Neural crest cell (in vitro differentiated cells): ENCODE data around the gene CREB5. TPM values are rescaled to one million over a fixed set of nuclear protein-coding genes. Genes with fewer than 3 reads are reported as not detected.

Source experiments
- DNase-seq: peaks from one replicate; pipeline ENCODE4 v3.0.0; 2021; ENCODE audit warnings: low read depth, mixed read lengths, low spot score
- H3K27ac Mint-ChIP-seq: one replicate; pipeline ENCODE4 v1.8.0; 2021; ENCODE audit warnings: mild to moderate bottlenecking, mixed read lengths; ENCODE audit not compliant: unreplicated experiment
- H3K27me3 Mint-ChIP-seq: 2 replicates; pipeline ENCODE4 v1.8.0; 2021; ENCODE audit warnings: low read depth, mild to moderate bottlenecking, mixed read lengths
- H3K36me3 Mint-ChIP-seq: 2 replicates; pipeline ENCODE4 v1.8.0; 2021; ENCODE audit warnings: low read depth, mild to moderate bottlenecking, mixed read lengths
- H3K4me1 Mint-ChIP-seq: 2 replicates; pipeline ENCODE4 v1.8.0; 2021; ENCODE audit warnings: mixed read lengths
- H3K4me3 Mint-ChIP-seq: one replicate; pipeline ENCODE4 v1.8.0; 2021; ENCODE audit warnings: mild to moderate bottlenecking, mixed read lengths
- H3K9me3 Mint-ChIP-seq: 2 replicates; pipeline ENCODE4 v1.8.0; 2021; ENCODE audit warnings: mixed read lengths
- total RNA-seq: library from RNA; stranded (reverse); gene quantifications from 2 replicates; pipeline ENCODE4 v1.2.1, GENCODE V29; 2021
- TF ChIP-seq, protein P1 (sequence below): fragments of 200-600 bp; sonication (generic); conservative IDR thresholded peaks from 2 replicates; pipeline ENCODE4 v1.5.0; 2021; ENCODE audit warnings: antibody characterized with exemption, mild to moderate bottlenecking

The CREB5 gene
- total RNA-seq, 1 donor from 2014 or later, result 8.3 TPM

DNA sequence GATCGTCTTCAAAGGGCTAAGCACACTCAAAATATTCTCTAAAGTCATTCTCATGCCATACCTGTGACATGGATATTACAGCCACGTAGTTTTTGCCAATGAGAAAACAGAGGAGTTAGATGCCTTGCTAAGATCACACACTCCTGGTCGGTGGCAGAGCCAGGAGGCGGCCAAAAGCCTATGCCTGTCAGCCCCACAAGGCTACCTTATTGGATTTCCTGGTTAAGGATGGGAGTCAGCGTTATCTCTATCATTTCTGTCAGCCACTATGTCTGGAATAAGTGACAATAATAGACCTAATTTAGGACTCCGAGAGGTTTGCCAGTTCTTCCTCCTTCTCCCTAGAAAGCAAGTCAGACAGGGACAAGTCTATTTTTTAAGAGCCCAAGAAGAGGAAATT lies 295.0 kb downstream of the CREB5 start:
- Mint-ChIP-seq H3K4me3 (no peak overlapping the region), H3K27me3 (no peaks in the 10 kb centered on the region), H3K27ac (no peak overlapping the region), H3K9me3 (no peaks in the 10 kb centered on the region), H3K4me1 (peaks cover 33% of the 10 kb centered on the region), H3K36me3 (peaks cover 4% of the 10 kb centered on the region)
- no peak for DNase-seq
- TF ChIP-seq, protein P1, sequence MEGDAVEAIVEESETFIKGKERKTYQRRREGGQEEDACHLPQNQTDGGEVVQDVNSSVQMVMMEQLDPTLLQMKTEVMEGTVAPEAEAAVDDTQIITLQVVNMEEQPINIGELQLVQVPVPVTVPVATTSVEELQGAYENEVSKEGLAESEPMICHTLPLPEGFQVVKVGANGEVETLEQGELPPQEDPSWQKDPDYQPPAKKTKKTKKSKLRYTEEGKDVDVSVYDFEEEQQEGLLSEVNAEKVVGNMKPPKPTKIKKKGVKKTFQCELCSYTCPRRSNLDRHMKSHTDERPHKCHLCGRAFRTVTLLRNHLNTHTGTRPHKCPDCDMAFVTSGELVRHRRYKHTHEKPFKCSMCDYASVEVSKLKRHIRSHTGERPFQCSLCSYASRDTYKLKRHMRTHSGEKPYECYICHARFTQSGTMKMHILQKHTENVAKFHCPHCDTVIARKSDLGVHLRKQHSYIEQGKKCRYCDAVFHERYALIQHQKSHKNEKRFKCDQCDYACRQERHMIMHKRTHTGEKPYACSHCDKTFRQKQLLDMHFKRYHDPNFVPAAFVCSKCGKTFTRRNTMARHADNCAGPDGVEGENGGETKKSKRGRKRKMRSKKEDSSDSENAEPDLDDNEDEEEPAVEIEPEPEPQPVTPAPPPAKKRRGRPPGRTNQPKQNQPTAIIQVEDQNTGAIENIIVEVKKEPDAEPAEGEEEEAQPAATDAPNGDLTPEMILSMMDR, result no peak

DNA sequence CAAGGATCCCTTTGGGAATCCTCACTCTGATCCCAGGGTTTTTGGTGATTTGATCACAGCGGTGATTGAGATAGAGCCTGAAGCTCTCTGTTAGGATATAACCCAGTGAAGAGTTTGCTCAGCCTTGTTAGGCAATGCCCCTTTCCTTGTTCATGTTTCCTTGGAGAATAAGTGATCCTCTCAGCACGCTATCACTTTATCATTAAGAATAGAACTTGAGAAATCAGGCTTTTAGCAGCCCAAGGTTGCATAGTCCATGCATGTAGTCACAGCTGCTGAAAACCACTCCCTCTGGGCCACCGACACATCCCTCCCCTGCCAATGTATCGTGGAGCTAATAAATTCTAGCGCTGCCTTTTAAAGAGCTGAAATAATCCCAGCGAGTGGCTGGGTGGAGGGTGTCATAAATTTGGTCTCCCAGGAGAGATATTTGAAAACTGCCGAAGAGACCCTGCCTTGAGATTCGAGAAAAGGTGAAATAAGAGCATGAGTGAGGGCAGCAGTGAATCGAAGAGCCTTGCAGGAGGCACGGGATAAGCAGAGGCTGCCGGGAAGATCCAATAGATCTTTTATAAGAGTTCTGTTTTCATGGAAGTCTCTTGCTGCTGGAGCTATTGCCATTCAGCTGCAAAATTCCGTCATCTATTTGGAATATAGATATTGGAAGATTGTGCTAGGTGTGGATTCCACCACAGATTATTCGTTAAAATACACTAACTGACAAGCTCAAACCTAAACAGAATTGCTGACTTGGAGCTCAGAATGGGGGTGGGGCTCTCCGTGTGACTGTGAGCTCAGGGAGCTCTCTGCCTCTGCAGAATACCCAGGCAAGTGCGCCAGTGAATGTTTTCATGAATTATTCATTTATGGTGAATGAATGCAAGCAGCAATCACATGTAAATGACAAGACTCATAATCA lies 296.0 kb downstream of the CREB5 start:
- TF ChIP-seq, protein P1, result no peak
- peak; percentile 36 for DNase-seq
- H3K4me1 Mint-ChIP-seq, result peaks cover 33% of the 10 kb centered on the region
- peak overlapping the region; percentile 68 for H3K27ac Mint-ChIP-seq
- no peaks in the 10 kb centered on the region for H3K9me3 Mint-ChIP-seq
- H3K27me3 Mint-ChIP-seq, result no peaks in the 10 kb centered on the region
- no peaks in the 10 kb centered on the region for H3K36me3 Mint-ChIP-seq
- H3K4me3 Mint-ChIP-seq, result peak overlapping the region; percentile 70

DNA sequence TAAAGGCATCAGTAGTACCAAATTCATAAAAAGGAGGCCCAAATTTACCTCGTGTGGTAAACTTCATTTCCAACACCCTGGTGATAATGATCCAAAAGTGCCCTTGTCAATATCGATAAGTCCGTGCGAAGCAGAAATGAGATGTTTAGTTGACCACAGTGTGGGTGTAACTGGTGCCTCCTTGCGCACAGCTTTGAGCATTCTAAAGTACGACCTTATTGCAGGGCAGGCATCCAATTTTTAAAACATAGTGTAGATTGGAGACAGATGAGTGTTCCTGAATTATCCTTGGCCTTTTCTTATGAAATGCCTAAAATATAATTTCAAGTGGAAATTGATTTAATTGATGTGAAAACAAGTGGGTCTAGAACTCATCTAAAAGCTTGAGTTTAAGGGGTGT lies 297.4 kb downstream of the CREB5 start:
- Mint-ChIP-seq H3K27me3 (no peaks in the 10 kb centered on the region), H3K27ac (no peak overlapping the region), H3K36me3 (no peaks in the 10 kb centered on the region), H3K9me3 (no peaks in the 10 kb centered on the region), H3K4me1 (peaks cover 33% of the 10 kb centered on the region), H3K4me3 (no peak overlapping the region)
- DNase-seq, result no peak
- TF ChIP-seq, protein P1, result no peak

DNA sequence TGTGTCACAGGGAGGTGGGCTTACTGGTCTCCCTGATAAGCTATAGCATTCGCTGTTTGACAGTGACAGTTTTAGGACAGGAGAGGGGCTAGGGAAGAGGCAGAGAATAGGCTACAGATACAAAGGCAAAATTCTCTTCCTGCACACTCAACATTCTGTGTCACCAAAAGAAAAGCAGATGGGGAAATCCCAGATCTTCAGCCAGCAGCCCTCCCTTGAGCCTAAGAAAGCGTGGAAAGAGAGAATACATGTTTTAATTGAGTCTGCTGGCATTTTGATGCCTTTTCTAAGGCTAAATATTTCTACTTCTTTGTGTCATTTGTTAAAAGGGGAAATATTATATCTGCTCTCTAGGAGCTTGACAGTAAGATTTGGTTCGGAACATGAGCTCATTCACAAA lies 298.8 kb downstream of the CREB5 start:
- Mint-ChIP-seq H3K4me3 (no peak overlapping the region), H3K4me1 (peaks cover 33% of the 10 kb centered on the region), H3K27ac (peak overlapping the region; percentile 45), H3K27me3 (no peaks in the 10 kb centered on the region), H3K36me3 (no peaks in the 10 kb centered on the region), H3K9me3 (no peaks in the 10 kb centered on the region)
- TF ChIP-seq, protein P1, result no peak
- no peak for DNase-seq

DNA sequence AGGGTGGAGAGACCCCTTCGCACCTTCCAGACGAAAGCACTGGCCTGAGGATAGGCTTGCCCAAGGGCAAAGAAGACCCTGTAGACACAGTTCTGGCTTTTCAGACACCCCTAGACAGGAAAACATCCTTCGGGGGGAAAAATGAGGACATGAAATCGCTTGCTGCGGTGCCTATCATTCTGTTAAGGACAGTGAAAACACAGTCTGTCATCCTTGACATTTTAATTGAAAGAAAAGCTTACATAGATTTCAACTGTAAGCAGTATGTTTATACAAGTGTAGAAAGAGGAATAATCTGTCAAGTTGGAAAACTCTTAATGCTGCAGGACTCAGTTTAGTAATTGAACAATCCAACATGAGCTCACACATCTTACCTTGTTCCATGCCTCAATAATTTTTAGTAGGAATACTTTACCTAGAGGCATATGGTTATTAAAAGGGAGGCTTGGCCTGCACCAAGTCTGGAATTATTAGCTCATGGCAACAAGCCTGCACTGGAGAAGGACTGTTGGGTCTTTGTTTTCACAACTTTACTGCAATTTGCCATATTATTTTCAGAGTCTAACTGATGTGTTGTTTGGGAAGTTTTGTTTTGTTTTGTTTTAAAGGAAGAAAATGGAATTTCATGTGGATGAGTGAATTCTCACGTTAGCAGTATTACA lies 302.3 kb downstream of the CREB5 start:
- TF ChIP-seq, protein P1, result no peak
- Mint-ChIP-seq H3K27me3 (no peaks in the 10 kb centered on the region), H3K4me1 (peaks cover 13% of the 10 kb centered on the region), H3K9me3 (no peaks in the 10 kb centered on the region), H3K36me3 (no peaks in the 10 kb centered on the region), H3K27ac (peak overlapping the region; percentile 15), H3K4me3 (no peak overlapping the region)
- no peak for DNase-seq
